ENCODE measurements around the gene RABGGTA.
A peak's percentile ranks its signal among the peaks of the same experiment; 100 is the strongest.

RABGGTA gene, protein sequence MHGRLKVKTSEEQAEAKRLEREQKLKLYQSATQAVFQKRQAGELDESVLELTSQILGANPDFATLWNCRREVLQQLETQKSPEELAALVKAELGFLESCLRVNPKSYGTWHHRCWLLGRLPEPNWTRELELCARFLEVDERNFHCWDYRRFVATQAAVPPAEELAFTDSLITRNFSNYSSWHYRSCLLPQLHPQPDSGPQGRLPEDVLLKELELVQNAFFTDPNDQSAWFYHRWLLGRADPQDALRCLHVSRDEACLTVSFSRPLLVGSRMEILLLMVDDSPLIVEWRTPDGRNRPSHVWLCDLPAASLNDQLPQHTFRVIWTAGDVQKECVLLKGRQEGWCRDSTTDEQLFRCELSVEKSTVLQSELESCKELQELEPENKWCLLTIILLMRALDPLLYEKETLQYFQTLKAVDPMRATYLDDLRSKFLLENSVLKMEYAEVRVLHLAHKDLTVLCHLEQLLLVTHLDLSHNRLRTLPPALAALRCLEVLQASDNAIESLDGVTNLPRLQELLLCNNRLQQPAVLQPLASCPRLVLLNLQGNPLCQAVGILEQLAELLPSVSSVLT

GRCh38 chr14:24271134-24271833, at the start of gene RABGGTA:
Gene RABGGTA (minus strand): TSS chr14:24271597. CDS start chr14:24271115, 482 bp downstream.
- peak; percentile 91 for DNase-seq

DNA sequence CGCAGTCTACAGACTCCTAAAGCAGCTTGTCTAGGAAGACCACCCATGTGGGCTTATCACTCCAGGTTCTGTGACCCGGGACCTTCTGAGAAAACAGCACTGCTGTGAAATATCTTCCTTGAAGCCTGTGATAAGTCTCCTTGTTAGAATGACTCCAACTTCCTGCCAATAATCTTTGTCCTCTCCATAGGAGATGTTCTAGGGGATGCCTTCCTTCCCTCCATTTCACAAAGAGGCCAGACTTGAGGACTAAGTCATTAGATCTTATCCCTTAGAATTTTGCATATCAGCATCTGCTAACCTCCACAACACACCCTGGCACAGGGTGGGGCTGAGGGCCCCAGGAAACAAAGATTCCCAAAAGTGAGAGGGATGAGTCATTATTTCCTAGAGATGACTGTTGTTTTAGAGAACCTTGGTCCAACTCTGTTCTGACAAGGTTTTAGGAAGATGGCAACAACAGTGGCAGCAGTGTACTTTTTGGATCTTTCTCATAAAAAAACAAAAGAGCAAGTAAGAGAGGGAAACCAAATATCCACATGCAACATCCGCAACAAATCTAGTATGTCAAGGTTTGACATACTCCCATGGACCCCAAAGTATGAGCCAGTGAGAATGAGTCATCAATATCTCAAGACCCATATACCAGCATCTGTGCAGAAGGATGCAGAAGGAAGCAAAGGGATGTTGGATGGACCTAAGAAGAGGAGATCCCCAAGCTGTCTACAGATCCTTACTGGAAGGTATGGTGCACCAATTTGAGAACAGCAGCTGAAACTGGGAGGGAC, 45.9 kb upstream of the RABGGTA start:
- DNase-seq: no peak

DNA sequence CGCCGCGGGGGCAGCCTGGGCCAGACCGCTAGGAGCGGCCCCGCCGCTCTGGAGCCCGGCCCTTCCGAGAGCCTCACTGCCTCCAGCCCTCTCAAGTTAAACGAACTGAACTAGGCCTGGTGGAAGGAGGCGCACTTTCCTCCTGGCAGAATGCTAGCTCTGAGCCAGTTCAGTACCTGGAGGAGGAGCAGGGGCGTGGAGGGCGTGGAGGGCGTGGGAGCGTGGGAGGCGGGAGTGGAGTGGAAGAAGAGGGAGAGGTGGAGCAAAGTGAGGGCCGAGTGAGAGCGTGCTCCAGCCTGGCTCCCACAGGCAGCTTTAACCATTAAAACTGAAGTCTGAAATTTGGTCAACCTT, 45.2 kb upstream of the RABGGTA start:
- no peak for DNase-seq

GRCh38 chr14:24315807-24316596, 44.6 kb upstream of the RABGGTA start:
- DNase-seq: no peak

- DNase-seq: no peak
Measured at GRCh38 chr14:24315243-24315806, 43.9 kb upstream of the RABGGTA start.

DNA sequence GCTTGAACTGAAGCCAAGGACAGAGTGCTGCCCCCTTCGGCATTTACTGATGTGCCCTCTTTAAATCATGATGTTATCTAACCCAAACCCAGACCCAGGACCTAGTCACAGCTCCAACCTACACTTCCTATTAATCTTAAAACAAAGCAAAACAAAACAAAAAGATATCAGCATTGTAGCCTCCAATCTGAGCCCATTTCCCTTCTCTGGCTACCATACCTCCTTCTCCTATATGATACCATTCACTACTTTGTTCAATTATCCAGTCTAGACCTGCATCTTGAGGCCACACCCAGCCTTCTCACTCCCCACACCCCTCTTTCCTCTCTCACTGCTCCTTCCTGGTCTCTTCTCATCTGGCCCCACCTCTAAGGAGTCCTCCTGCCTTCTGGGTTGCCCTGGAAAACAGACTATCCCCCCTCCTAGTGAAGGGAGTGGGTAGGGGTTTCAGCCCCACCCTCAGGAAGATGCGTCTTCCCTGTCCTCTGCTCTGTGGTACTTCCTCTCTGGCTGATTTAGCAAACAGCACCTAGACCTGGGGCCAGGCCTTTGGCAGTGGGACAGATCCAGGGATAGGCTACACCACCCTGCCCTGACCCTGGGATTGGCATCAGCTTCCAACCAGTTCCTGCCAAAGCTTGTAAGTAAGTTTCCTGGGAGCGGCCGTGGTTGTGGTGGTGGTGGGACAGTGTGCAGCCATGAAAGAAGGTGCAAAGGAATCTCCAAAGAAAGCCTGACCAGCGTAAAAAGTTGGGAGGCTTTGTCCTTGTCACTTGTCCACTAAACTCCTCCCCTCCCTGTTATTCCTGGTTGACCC, 43.2 kb upstream of the RABGGTA start:
- no peak for DNase-seq

- no peak for DNase-seq
Measured at GRCh38 chr14:24313913-24314312, 42.5 kb upstream of the RABGGTA start.

- peak; percentile 38 for DNase-seq
Measured at GRCh38 chr14:24312736-24313507, 41.5 kb upstream of the RABGGTA start.

DNA sequence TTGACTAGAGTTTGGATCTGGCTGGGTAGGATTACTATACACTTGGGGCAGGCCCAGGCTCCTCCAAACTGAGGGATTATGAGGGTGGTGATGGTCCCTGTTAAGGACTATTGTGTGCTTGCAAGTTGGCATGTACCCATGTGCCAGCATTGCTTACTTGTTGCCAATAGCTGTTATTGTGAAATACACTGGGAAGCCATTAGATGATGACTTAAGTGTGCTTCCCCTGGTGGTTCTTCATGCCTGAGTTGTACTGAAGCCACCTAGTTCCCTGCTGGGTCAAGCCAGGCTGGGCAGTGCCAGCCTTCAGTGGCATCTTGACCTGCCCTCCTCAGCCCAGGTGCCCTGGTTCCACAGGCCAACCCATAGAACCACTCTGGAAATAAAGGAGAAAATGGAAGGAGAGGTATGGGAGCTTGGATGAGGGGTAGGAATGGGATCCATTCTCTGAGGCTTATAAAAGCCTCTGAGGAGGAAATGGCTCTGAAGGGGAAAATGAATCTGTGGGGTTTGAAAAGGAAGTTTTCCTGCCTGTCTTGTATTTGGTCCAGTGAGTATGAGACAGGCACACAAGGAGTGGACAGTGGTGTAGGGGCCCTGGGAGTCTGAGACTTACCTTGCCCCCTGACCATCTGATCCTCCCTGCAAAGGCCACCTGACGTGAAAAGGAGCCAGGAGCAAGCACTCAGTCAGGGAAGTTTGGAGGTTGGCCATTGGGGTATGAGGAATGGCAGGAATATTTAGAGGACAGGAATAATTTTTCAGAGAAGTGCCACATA, 40.6 kb upstream of the RABGGTA start:
- no peak for DNase-seq

GRCh38 chr14:24310646-24311604, 39.5 kb upstream of the RABGGTA start, which contains the start of gene LTB4R:
Gene LTB4R (plus strand): TSS chr14:24311502. CDS start chr14:24315652, 4,150 bp downstream.
- peak; percentile 85 for DNase-seq

- no peak for DNase-seq
Measured at GRCh38 chr14:24310265-24310645, 38.9 kb upstream of the RABGGTA start.

GRCh38 chr14:24309538-24310264, 38.3 kb upstream of the RABGGTA start, which contains the start of gene LTB4R2:
Gene LTB4R2 (plus strand): TSS chr14:24310140. CDS start chr14:24310665, 525 bp downstream.
- DNase-seq: peak; percentile 19

GRCh38 chr14:24308342-24309124, 37.1 kb upstream of the RABGGTA start:
- no peak for DNase-seq

- peak; percentile 67 for DNase-seq
Measured at GRCh38 chr14:24307575-24308341, 36.4 kb upstream of the RABGGTA start, which contains the start of gene CIDEB. Gene CIDEB (minus strand): TSS chr14:24307977. CDS start chr14:24307858, 119 bp downstream.

GRCh38 chr14:24307156-24307574, 35.8 kb upstream of the RABGGTA start:
- peak; percentile 13 for DNase-seq
